Measurements from ENCODE around the gene SASH1. TPM values are rescaled to one million over a fixed set of nuclear protein-coding genes. Genes with fewer than 3 reads are reported as not detected.

The SASH1 gene
- total RNA-seq, 2 donors from 2014 or later: 4.6 to 12.4 TPM

GRCh38 chr6:148497717-148498116 is 155.1 kb downstream of the SASH1 start:
- Mint-ChIP-seq H3K27ac (no peak overlapping the region), H3K27me3 (ENCODE audit: insufficient read depth) (no peaks in the 10 kb centered on the region)
- 97% methylated on average over 5 of the region's 5 CpGs; no CpG with 5 or more reads in 1 of the 2 experiments for WGBS, 2 experiments (ENCODE audit: insufficient coverage in 1 of 2, insufficient read length in 1 of 2)

GRCh38 chr6:148500402-148500801 is 157.8 kb downstream of the SASH1 start:
- no peak overlapping the region for H3K4me3 Mint-ChIP-seq
- WGBS, 2 experiments (ENCODE audit: insufficient coverage in 1 of 2, insufficient read length in 1 of 2): 93 to 100% methylated on average over 1 to 2 of the region's 2 CpGs

More at GRCh38 chr6:148497717-148498116, 155.1 kb downstream of the SASH1 start:
- Mint-ChIP-seq H3K4me3 (no peak overlapping the region), H3K9me3 (no peaks in the 10 kb centered on the region), H3K4me1 (peaks cover 2% of the 10 kb centered on the region), H3K36me3 (ENCODE audit: low read depth) (no peaks in the 10 kb centered on the region)
- no peaks in the 10 kb centered on the region for H3K9me3 ChIP-seq (ENCODE audit: control insufficient read depth, low read length)
- H3K4me3 ChIP-seq (ENCODE audit: low read length): no peak overlapping the region
- DNase-seq: no peak
- H3K36me3 ChIP-seq (ENCODE audit: control insufficient read depth, insufficient read depth, low read length): no peaks in the 10 kb centered on the region
- H3K9ac ChIP-seq (ENCODE audit: extremely low read depth, low read length, poor library complexity, severe bottlenecking): no peak overlapping the region
- no peak for TF ChIP-seq CTCF (conservative IDR thresholded peaks at IDR 0.05)
- H3K27me3 ChIP-seq (ENCODE audit: control insufficient read depth, insufficient read depth, low read length, poor library complexity, severe bottlenecking): no peaks in the 10 kb centered on the region
- no peaks in the 10 kb centered on the region for H3K4me1 ChIP-seq (ENCODE audit: control insufficient read depth, insufficient read depth, low read length)
- H3K27ac ChIP-seq (ENCODE audit: low read depth, low read length): no peak overlapping the region

GRCh38 chr6:148501178-148501590 is 158.5 kb downstream of the SASH1 start:
- Histone ChIP-seq H3K4me1 (ENCODE audit: control insufficient read depth, insufficient read depth, low read length) (no peaks in the 10 kb centered on the region), H3K4me3 (ENCODE audit: low read length) (no peak overlapping the region), H3K9ac (ENCODE audit: extremely low read depth, low read length, poor library complexity, severe bottlenecking) (no peak overlapping the region), H3K9me3 (ENCODE audit: control insufficient read depth, low read length) (no peaks in the 10 kb centered on the region), H3K27ac (ENCODE audit: low read depth, low read length) (no peak overlapping the region), H3K36me3 (ENCODE audit: control insufficient read depth, insufficient read depth, low read length) (no peaks in the 10 kb centered on the region), H3K27me3 (ENCODE audit: control insufficient read depth, insufficient read depth, low read length, poor library complexity, severe bottlenecking) (no peaks in the 10 kb centered on the region)
- Mint-ChIP-seq H3K4me1 (no peaks in the 10 kb centered on the region), H3K27ac (no peak overlapping the region), H3K27me3 (ENCODE audit: insufficient read depth) (no peaks in the 10 kb centered on the region), H3K36me3 (ENCODE audit: low read depth) (no peaks in the 10 kb centered on the region), H3K9me3 (no peaks in the 10 kb centered on the region), H3K4me3 (no peak overlapping the region)
- TF ChIP-seq CTCF (conservative IDR thresholded peaks at IDR 0.05): no peak
- DNase-seq: no peak
- 99 to 100% methylated on average over 5 of the region's 5 CpGs for WGBS, 2 experiments (ENCODE audit: insufficient coverage in 1 of 2, insufficient read length in 1 of 2)

More at GRCh38 chr6:148500402-148500801, 157.8 kb downstream of the SASH1 start:
- Histone ChIP-seq H3K27ac (ENCODE audit: low read depth, low read length) (no peak overlapping the region), H3K27me3 (ENCODE audit: control insufficient read depth, insufficient read depth, low read length, poor library complexity, severe bottlenecking) (no peaks in the 10 kb centered on the region), H3K36me3 (ENCODE audit: control insufficient read depth, insufficient read depth, low read length) (no peaks in the 10 kb centered on the region), H3K4me1 (ENCODE audit: control insufficient read depth, insufficient read depth, low read length) (no peaks in the 10 kb centered on the region), H3K9me3 (ENCODE audit: control insufficient read depth, low read length) (no peaks in the 10 kb centered on the region), H3K4me3 (ENCODE audit: low read length) (no peak overlapping the region), H3K9ac (ENCODE audit: extremely low read depth, low read length, poor library complexity, severe bottlenecking) (no peak overlapping the region)
- Mint-ChIP-seq H3K4me1 (no peaks in the 10 kb centered on the region), H3K9me3 (no peaks in the 10 kb centered on the region), H3K27me3 (ENCODE audit: insufficient read depth) (no peaks in the 10 kb centered on the region), H3K27ac (no peak overlapping the region), H3K36me3 (ENCODE audit: low read depth) (no peaks in the 10 kb centered on the region)
- DNase-seq: no peak
- no peak for TF ChIP-seq CTCF (conservative IDR thresholded peaks at IDR 0.05)
